Breast epithelium (tissue), 3 donors: Measurements from ENCODE around the gene SYK.
"Not testable (repeated sequence)": the region's sequence is repeated elsewhere in the genome, so short reads cannot be mapped to it uniquely, and the experiment has no call there.

ENCODE experiments used
- POLR2A ChIP-seq: fragments of 450-650 bp; IDR thresholded peaks from one replicate; pipeline ENCODE4 v1.6.1; 2016; ENCODE audit warnings: antibody characterized with exemption, mild to moderate bottlenecking, moderate library complexity
- TF ChIP-seq, protein P1 (sequence below), 3 donors: fragments of 450-650 bp; IDR thresholded peaks; one replicate each; pipeline ENCODE4 v1.5.1; 2016 to 2017; ENCODE audit warnings: antibody characterized with exemption in 3 of 3, mild to moderate bottlenecking in 3 of 3, moderate library complexity in 3 of 3

GRCh38 chr9:90755514-90756371, 45.9 kb upstream of the SYK start:
- TF ChIP-seq, protein P1, sequence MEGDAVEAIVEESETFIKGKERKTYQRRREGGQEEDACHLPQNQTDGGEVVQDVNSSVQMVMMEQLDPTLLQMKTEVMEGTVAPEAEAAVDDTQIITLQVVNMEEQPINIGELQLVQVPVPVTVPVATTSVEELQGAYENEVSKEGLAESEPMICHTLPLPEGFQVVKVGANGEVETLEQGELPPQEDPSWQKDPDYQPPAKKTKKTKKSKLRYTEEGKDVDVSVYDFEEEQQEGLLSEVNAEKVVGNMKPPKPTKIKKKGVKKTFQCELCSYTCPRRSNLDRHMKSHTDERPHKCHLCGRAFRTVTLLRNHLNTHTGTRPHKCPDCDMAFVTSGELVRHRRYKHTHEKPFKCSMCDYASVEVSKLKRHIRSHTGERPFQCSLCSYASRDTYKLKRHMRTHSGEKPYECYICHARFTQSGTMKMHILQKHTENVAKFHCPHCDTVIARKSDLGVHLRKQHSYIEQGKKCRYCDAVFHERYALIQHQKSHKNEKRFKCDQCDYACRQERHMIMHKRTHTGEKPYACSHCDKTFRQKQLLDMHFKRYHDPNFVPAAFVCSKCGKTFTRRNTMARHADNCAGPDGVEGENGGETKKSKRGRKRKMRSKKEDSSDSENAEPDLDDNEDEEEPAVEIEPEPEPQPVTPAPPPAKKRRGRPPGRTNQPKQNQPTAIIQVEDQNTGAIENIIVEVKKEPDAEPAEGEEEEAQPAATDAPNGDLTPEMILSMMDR (IDR thresholded peaks at IDR 0.05), result peak in 2 of 3 donors; percentile 63 to 65
- not testable (repeated sequence) for TF ChIP-seq POLR2A
